ENCODE measurements around the gene SLC7A4.
"Not testable (repeated sequence)": the region's sequence is repeated elsewhere in the genome, so short reads cannot be mapped to it uniquely, and the experiment has no call there.

Gene SLC7A4

DNA sequence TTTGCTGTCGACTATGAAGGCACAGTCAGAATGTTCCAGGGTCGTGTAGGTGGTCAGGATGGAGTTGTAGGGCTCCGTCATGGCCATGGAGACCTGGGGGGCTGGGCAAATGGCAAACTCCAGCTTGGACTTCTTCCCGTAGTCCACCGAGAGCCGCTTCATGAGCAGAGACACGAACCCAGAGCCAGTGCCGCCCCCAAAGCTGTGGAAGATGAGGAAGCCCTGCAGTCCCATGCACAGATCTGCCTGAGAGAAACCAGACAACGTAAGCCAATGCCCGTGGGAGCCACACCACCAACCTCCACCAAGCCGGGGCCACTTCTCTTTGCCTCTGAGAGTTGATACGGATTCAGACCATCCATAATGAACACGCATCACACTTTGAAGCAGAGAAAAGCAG lies 23.2 kb downstream of the SLC7A4 start:
- H3K4me1 Mint-ChIP-seq (ENCODE audit: low read depth); H3K36me3 Mint-ChIP-seq (ENCODE audit: low read depth); H3K27ac Mint-ChIP-seq; H3K4me3 Mint-ChIP-seq; H3K27me3 Mint-ChIP-seq (ENCODE audit: low read depth); H3K9me3 Mint-ChIP-seq: not testable (repeated sequence)

DNA sequence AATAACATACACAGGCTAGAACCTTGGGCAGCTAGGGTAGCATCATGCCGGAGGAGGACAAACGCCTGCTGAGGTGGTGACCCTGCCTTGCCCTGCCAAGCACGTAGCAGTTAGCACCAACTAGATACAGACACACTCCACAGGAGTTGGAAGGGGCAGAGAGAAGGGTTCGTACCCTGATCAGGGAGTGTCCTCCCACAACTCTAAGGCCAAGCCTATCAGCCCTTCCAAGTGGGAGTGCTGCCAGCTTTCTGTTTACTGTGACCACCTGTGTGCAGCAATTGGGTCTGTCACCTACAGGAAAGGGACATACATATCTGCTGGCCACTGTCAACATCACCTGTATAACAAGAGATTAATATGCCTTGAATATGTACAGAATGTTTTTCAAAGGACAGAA lies 28.6 kb downstream of the SLC7A4 start:
- Mint-ChIP-seq H3K27me3 (ENCODE audit: low read depth) (no peaks in the 10 kb centered on the region), H3K4me3 (peak overlapping the region; percentile 92), H3K36me3 (ENCODE audit: low read depth) (peaks cover 4% of the 10 kb centered on the region), H3K27ac (no peak overlapping the region), H3K9me3 (no peaks in the 10 kb centered on the region), H3K4me1 (ENCODE audit: low read depth) (peaks cover 6% of the 10 kb centered on the region)

DNA sequence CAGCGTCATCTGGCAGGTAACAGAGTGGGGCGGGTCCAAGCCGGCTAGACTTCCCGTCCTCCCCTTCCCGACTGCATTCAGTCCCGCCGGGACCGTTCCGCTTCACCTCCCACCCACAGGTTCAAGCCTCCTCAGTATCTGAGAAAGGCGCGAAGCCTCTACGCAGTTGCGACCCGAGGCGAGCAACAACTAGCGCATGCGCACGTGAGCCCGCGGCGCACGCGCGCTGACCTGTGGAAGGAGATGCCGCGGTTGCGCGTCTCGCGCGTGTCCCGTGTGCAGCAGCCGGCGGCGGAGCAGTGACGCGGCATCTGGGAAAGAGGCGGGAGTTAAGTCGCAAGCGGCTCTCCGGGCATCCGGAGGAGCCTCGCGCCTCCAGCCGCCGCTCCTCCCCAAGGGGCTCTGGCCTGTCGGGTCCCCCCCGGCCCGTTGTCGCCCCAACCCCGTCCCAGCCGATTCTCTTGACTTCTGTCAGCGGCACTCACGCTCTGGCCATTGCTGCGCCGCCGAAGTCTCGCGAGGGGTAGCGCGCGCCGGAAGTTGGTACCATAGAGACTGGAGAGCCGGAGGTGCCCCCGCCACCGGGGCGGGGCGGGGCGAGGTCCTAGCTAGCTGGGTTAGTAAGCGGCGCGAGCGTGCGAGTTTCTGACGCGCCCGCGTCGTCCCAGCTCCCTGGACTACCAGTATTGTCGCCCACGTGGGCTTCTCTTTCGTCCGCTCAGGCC lies 30.6 kb downstream of the SLC7A4 start, which contains the start of gene THAP7:
TSS of gene THAP7 (minus strand) at position 518 of the 725 bp plus-strand sequence. CDS start at position 311, 207 bp downstream.
- peak within 1 kb of the TSS; percentile 97 for H3K27ac Mint-ChIP-seq
- no peaks in the 10 kb centered on the region for H3K27me3 Mint-ChIP-seq (ENCODE audit: low read depth)
- H3K4me1 Mint-ChIP-seq (ENCODE audit: low read depth), result peaks cover 8% of the 10 kb centered on the region
- H3K9me3 Mint-ChIP-seq, result no peaks in the 10 kb centered on the region
- H3K36me3 Mint-ChIP-seq (ENCODE audit: low read depth), result peaks cover 6% of the 10 kb centered on the region
- H3K4me3 Mint-ChIP-seq, result peak within 1 kb of the TSS; percentile 92

DNA sequence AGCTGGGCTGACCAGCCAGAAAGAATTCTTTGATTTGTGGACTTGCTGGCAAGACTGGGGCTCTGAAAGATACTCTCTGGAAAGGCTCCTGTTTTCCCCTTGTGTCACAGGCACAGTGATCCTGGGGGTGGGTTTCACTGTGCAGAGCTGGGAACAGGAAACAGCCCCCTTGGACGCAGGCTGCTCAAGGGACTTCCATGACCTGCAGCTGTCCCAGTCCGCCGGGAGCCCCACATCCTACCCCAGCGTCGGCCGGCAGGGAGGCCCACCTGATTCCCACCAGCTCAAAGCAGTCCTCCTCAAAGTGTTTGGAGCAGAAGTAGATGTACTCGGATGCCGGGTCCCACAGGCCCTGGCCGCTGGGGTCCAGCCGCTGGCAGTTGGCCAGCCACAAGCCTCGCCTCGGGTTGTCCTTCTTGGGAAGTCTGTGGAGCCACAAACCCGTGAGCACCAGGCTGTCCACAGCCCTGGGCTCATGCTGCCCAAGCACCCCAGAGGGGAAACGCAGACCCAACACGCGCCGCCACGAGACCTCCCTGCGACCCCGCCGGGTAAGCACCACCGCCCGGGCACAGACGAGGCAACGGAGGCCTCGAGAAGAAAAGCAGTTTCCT lies 31.3 kb downstream of the SLC7A4 start:
- Mint-ChIP-seq H3K4me1 (ENCODE audit: low read depth) (peaks cover 8% of the 10 kb centered on the region), H3K36me3 (ENCODE audit: low read depth) (peaks cover 6% of the 10 kb centered on the region), H3K4me3 (peak overlapping the region; percentile 92), H3K27ac (peak overlapping the region; percentile 97), H3K9me3 (no peaks in the 10 kb centered on the region), H3K27me3 (ENCODE audit: low read depth) (no peaks in the 10 kb centered on the region)

DNA sequence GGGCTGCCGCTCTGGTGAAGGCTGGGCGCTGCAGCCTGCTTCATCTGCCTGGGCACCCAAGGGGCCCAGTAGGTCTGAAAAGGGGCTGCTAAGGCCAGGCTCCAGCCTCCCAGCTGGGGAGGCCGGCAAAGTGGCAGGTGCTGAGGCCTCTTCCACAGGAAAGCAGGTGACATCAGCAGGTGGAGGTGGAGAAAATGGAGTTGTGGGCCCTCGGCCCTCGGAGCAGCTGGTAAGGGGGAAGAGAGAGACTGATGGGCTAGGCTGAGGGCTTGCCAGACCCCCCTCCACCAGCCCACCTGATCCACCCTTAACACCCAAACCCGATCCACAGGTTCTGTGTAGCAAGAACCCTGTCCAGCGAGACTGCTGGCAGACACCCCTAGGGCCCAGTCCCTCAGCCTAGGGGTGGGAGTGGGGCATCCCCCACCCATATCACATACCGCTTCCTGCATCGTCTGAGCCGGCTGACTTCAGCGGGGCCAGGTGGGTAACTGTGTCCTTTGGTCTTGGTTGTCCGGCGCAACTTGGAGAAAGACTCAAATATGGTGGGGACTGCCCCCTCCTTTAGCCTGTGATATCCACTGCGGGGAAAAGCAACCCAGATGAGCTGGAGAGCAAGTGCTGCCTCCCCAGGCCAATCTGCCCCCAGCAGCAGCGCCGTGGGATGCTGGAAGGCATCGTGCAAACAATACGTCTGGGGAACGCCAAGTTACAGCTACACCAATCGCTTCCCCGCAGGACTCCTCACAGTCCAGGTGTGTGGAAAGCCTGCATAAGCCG lies 32.0 kb downstream of the SLC7A4 start:
- H3K27me3 Mint-ChIP-seq (ENCODE audit: low read depth), result no peaks in the 10 kb centered on the region
- peak overlapping the region; percentile 92 for H3K4me3 Mint-ChIP-seq
- H3K4me1 Mint-ChIP-seq (ENCODE audit: low read depth), result peaks cover 8% of the 10 kb centered on the region
- H3K36me3 Mint-ChIP-seq (ENCODE audit: low read depth), result peaks cover 6% of the 10 kb centered on the region
- peak overlapping the region; percentile 97 for H3K27ac Mint-ChIP-seq
- no peaks in the 10 kb centered on the region for H3K9me3 Mint-ChIP-seq

DNA sequence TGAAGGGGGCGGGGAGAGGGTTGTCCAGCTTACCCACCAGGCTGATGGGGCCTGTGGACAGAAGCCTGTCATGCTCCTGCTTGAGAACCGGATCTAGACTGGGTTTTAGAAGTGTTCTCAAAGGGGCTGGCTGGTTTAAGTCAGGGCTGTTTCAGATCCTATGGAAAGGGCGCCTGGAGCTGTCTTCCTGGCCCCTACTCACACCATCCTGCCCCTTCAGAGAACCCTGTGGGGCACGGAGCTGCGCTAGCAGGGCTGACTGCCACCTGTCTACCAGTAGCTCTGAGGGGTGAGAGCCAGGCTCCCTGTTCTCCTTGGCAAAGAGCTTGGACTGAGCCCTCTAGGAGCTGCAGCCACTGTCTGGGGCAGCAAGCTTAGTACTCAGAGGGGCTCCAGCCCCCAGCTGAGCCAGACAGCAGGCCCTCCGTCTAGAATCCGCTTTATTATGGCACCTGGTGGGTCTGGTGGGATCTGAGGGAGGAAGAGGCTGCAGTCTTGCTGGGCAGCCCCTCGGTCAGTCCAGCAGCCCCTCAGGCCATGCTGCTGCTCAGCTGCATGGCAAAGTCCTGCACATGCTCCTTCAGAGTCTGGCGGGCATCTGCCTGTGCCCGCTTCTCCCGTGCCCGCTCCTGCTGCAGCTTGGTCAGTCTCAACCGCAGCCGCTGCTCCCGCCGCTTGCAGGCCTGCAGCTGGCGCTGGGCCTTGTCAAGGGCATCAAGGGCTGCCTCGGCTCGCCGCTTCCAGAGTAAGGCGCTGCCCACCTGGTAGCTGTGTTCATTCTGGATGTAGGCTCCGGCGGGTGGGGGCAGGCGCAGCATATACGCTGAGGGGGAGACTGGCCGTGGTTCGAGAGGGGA lies 32.8 kb downstream of the SLC7A4 start:
- Mint-ChIP-seq H3K27ac (peak overlapping the region; percentile 20), H3K9me3 (no peaks in the 10 kb centered on the region), H3K4me1 (ENCODE audit: low read depth) (peaks cover 8% of the 10 kb centered on the region), H3K4me3 (peak overlapping the region; percentile 42), H3K27me3 (ENCODE audit: low read depth) (no peaks in the 10 kb centered on the region), H3K36me3 (ENCODE audit: low read depth) (peaks cover 6% of the 10 kb centered on the region)

DNA sequence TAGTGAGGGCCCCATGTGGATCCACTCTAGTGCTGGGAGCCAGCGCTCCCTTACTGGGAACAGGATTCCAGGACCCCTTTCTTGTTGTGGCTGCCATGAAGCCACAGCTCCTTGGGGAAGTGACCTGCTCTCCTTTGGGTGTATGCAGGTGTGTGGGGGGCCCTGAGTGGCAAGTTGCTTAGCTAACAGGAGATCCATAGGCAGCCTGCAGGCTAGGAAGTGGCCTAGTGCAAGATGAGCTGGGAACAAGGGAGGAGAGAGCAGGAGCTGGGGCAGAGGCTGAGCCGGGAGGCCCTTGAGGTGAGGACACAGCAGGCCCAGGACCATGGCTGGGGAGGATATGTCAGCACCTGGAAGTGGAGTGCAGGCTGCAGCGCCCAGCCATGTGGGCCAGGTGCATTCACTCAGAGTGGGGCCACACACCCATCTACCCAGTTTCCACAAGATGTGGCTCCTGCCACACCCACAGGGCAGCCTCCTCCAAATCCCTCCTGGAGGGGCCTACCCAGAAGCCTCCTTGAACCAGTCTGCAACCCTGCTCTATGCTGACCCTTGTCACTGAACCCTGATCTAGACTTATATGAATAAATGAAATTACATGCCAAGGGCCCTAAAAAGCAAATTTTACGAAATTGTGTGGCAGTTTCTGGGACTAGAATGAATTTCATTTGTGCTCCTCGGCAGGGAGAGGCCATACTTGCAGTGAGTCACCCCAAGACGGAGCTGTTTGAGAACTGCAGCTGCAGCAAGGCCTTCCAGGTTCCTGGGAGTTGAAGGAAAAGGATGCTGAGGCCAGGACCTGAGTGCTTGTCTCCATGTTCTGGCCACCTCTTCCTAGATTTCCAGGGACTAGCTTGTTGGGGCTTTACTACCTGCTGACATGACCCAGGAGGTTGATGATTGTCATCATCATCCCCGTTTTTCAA lies 33.7 kb downstream of the SLC7A4 start:
- H3K9me3 Mint-ChIP-seq, result no peaks in the 10 kb centered on the region
- H3K36me3 Mint-ChIP-seq (ENCODE audit: low read depth), result peaks cover 6% of the 10 kb centered on the region
- no peaks in the 10 kb centered on the region for H3K27me3 Mint-ChIP-seq (ENCODE audit: low read depth)
- H3K4me1 Mint-ChIP-seq (ENCODE audit: low read depth), result peaks cover 8% of the 10 kb centered on the region
- H3K4me3 Mint-ChIP-seq, result no peak overlapping the region
- H3K27ac Mint-ChIP-seq, result peak overlapping the region; percentile 45

DNA sequence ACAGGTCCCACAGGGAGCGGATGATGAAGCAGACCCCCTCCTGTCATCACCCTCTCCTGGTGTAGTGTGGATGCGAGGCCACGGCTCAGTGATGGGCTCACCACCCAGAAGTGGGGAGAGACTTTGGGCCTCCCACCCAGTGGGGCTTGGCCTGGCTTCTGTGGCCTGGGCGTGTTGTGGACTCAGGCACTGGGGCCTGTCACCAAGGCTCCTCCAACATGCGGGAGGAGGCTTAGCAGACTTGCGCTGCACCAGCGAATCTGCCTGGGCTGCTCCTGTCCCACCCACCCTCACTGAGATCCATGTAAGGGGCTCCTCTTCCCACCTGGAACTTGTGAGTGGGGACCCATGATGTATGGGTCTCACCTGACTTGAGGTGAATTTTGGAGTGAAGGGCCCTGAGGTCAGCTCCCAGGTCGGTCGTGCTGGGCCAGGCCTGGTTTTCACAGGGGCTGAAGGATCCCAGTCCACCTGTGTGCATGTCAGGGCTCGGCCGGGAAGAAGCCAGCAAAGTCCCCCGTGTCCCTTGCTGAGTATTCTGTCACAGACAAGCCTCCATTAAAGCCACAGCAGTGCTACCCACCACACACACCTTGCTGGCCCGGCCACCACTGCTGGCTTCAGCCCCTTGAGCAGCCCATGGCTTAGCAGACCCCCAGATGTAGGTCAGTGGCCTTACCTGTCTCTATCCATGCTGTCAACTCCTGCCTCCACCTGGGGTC lies 34.7 kb downstream of the SLC7A4 start:
- H3K27me3 Mint-ChIP-seq (ENCODE audit: low read depth), result no peaks in the 10 kb centered on the region
- H3K27ac Mint-ChIP-seq, result no peak overlapping the region
- H3K4me3 Mint-ChIP-seq, result no peak overlapping the region
- H3K4me1 Mint-ChIP-seq (ENCODE audit: low read depth), result peaks cover 5% of the 10 kb centered on the region
- no peaks in the 10 kb centered on the region for H3K9me3 Mint-ChIP-seq
- H3K36me3 Mint-ChIP-seq (ENCODE audit: low read depth), result peaks cover 4% of the 10 kb centered on the region

DNA sequence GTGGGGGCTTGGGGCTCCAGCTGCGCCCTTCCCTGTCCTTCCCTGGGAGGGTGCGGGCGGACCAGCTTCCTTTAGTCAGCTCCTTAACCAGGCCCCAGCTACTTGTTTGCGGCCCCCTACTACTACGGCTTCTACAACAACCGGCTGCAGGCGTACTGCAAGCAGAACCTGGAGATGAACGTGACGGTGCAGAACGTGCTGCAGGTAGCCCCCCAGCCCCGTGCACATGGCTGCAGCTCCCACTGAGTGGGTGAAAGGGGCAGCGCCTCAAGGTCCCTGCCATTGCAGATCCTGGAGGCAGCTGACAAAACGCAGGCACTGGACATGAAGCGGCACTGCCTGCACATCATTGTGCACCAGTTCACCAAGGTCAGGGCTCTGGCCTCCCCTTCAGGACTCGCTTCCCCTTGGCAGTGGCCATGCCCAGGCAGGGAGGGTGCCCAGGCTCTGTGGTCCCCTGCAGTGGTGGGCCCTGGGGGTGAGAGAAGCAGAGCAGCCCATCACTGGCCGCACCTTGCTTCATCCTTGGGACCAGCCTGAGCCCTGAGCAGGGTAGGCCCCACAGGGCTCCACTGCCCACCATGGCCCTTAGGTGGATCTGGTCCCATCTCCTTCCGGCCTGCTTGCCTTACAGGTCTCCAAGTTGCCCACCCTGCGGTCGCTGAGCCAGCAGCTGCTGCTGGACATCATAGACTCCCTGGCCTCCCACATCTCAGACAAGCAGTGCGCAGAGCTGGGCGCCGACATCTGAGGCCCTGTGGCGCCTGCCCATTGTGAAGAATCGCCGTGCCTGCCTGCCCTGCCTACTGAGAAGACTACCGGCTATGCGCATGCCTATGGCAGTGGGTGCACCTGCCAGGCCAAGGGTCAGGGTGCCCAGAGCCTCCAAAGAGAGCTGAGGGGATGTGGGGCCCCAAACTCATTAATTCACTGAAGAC lies 35.5 kb downstream of the SLC7A4 start:
- Mint-ChIP-seq H3K4me3 (no peak overlapping the region), H3K36me3 (ENCODE audit: low read depth) (peaks cover 4% of the 10 kb centered on the region), H3K9me3 (no peaks in the 10 kb centered on the region), H3K27ac (no peak overlapping the region), H3K27me3 (ENCODE audit: low read depth) (no peaks in the 10 kb centered on the region), H3K4me1 (ENCODE audit: low read depth) (peaks cover 5% of the 10 kb centered on the region)

DNA sequence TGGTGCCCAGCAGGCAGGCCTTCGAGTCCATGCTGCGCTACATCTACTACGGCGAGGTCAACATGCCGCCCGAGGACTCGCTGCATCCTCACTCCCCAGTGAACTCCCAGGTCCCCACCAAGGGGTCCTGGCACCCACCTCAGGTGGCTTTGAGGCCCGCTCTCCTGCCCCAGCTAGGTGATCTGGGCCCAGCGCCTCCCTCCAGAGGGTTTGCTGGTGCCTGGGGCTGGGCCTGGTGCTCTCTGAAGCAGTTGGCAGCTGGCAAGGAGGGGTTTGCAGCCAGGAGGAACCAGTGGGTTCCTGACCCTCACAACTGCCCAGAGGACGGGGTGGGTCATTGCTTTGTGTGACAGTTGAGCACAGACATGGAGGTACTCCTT lies 36.3 kb downstream of the SLC7A4 start:
- H3K4me1 Mint-ChIP-seq (ENCODE audit: low read depth), result peaks cover 2% of the 10 kb centered on the region
- no peaks in the 10 kb centered on the region for H3K27me3 Mint-ChIP-seq (ENCODE audit: low read depth)
- H3K27ac Mint-ChIP-seq, result no peak overlapping the region
- H3K9me3 Mint-ChIP-seq, result no peaks in the 10 kb centered on the region
- H3K4me3 Mint-ChIP-seq, result no peak overlapping the region
- H3K36me3 Mint-ChIP-seq (ENCODE audit: low read depth), result peaks cover 2% of the 10 kb centered on the region

DNA sequence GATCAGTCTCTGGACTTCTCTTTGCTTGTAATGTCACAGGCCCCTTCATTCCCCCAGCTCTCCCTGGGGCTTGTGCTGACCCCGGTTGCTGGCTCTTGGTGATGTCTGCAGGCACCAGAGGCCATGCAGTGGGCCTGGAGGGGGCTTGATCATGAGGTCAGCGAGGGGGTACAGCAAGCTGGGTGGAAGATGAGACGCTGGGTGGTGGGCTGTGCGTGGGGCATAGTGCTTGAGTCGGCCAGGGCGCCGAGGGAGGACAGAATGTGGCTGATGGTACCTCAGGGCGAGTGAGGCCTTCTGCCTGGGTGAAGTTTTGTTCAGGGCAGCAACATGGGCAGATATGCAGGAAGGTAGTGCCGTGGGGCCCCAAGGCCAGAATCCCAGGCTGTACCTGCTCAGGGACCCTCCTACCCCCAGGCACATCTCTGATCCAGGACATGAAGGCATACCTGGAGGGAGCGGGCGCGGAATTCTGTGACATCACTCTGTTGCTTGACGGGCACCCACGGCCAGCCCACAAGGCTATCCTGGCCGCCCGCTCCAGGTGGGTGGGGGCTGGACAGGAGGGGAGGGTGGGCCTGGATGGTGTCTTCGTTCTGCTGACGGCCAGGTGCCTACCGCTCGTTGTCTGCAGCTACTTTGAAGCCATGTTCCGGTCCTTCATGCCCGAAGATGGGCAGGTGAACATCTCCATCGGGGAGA lies 36.9 kb downstream of the SLC7A4 start:
- peaks cover 2% of the 10 kb centered on the region for H3K4me1 Mint-ChIP-seq (ENCODE audit: low read depth)
- H3K27me3 Mint-ChIP-seq (ENCODE audit: low read depth), result no peaks in the 10 kb centered on the region
- no peak overlapping the region for H3K27ac Mint-ChIP-seq
- no peaks in the 10 kb centered on the region for H3K9me3 Mint-ChIP-seq
- H3K36me3 Mint-ChIP-seq (ENCODE audit: low read depth), result peaks cover 2% of the 10 kb centered on the region
- no peak overlapping the region for H3K4me3 Mint-ChIP-seq

DNA sequence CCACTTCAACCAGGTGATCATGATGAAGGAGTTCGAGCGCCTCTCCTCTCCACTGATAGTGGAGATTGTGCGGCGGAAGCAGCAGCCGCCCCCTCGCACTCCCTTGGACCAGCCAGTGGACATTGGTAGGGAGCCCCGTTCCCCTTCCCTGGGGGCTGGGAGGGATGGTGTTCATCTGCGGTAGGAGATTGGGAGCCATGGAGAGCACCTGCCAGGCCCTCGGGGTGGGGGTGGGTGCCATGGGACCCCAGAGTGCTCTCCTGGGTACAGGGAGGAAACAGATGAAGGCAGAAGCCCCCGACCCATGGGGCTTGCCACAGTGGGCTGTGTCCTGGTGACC lies 37.5 kb downstream of the SLC7A4 start:
- peaks cover 2% of the 10 kb centered on the region for H3K36me3 Mint-ChIP-seq (ENCODE audit: low read depth)
- H3K9me3 Mint-ChIP-seq, result no peaks in the 10 kb centered on the region
- H3K27ac Mint-ChIP-seq, result no peak overlapping the region
- H3K27me3 Mint-ChIP-seq (ENCODE audit: low read depth), result no peaks in the 10 kb centered on the region
- H3K4me3 Mint-ChIP-seq, result no peak overlapping the region
- H3K4me1 Mint-ChIP-seq (ENCODE audit: low read depth), result peaks cover 4% of the 10 kb centered on the region
